GM18517 (cell line): ENCODE measurements around the gene CCNI2.
A peak's percentile ranks its signal among the peaks of the same experiment; 100 is the strongest.

Experiments used
- ATAC-seq: cut with Tn5 transposase; IDR thresholded peaks from one replicate; pipeline ENCODE4 v1.9.1; 2021; ENCODE audit warnings: mild to moderate bottlenecking, moderate library complexity; ENCODE audit not compliant: unreplicated experiment

CCNI2 gene

GRCh38 chr5:132746954-132747615 lies at the start of gene CCNI2:
Gene CCNI2 (plus strand): TSS chr5:132747426. CDS start chr5:132747496, 70 bp downstream.
- peak; percentile 34 for ATAC-seq

- no peak for ATAC-seq
Measured at GRCh38 chr5:132704875-132705274, 42.4 kb upstream of the CCNI2 start.

- no peak for ATAC-seq
Measured at GRCh38 chr5:132708645-132709044, 38.6 kb upstream of the CCNI2 start.

GRCh38 chr5:132714456-132715307 lies 32.5 kb upstream of the CCNI2 start:
- ATAC-seq, result no peak

GRCh38 chr5:132718544-132719312 lies 28.5 kb upstream of the CCNI2 start:
- ATAC-seq, result no peak

GRCh38 chr5:132725745-132726144 lies 21.5 kb upstream of the CCNI2 start:
- no peak for ATAC-seq

- no peak for ATAC-seq
Measured at GRCh38 chr5:132729896-132730295, 17.3 kb upstream of the CCNI2 start.

GRCh38 chr5:132733499-132734148 lies 13.6 kb upstream of the CCNI2 start:
- no peak for ATAC-seq

GRCh38 chr5:132734687-132735086 lies 12.5 kb upstream of the CCNI2 start:
- no peak for ATAC-seq

GRCh38 chr5:132736853-132737833 lies 10.1 kb upstream of the CCNI2 start, which contains the start of gene KIF3A:
Gene KIF3A (minus strand): TSS chr5:132737546. CDS start chr5:132737419, 127 bp downstream.
- peak; percentile 91 for ATAC-seq

- ATAC-seq, result no peak
Measured at GRCh38 chr5:132737982-132738681, 9.1 kb upstream of the CCNI2 start.

GRCh38 chr5:132739232-132739631 lies 8.0 kb upstream of the CCNI2 start:
- ATAC-seq, result no peak

GRCh38 chr5:132742158-132742557 lies 5.1 kb upstream of the CCNI2 start:
- ATAC-seq, result no peak

GRCh38 chr5:132742626-132743025 lies 4.6 kb upstream of the CCNI2 start:
- ATAC-seq, result no peak

GRCh38 chr5:132744659-132745058 lies 2.6 kb upstream of the CCNI2 start:
- ATAC-seq, result no peak

- no peak for ATAC-seq
Measured at GRCh38 chr5:132746592-132746953, 653 bp upstream of the CCNI2 start.

GRCh38 chr5:132747616-132748440 lies 602 bp downstream of the CCNI2 start:
- ATAC-seq, result no peak

GRCh38 chr5:132748522-132749000 lies 1.3 kb downstream of the CCNI2 start:
- no peak for ATAC-seq
